Osteoblast (primary cell): ENCODE measurements around the gene STRN4. TPM values are rescaled to one million over a fixed set of nuclear protein-coding genes. Genes with fewer than 3 reads are reported as not detected.

ENCODE experiments used
- DNase-seq: peaks from one replicate; pipeline ENCODE4 v3.0.0; 2011; ENCODE audit warnings: low spot score, mixed read lengths; ENCODE audit not compliant: insufficient read length; ENCODE audit errors: missing footprints
- H2AFZ ChIP-seq: 2 replicates; pipeline ENCODE4 v1.6.0; 2011; ENCODE audit warnings: mild to moderate bottlenecking, low read length
- H3K27ac ChIP-seq: 2 replicates; pipeline ENCODE4 v1.5.1; 2011; ENCODE audit warnings: mild to moderate bottlenecking, low read depth, low read length, moderate library complexity
- H3K27me3 ChIP-seq: 2 replicates; pipeline ENCODE4 v1.6.0; 2012; ENCODE audit warnings: mild to moderate bottlenecking, control low read depth, inconsistent platforms, low read length, moderate library complexity; ENCODE audit not compliant: insufficient read depth
- H3K36me3 ChIP-seq: 2 replicates; pipeline ENCODE4 v1.5.1; 2011; ENCODE audit warnings: mild to moderate bottlenecking, low read length, control low read depth, moderate library complexity; ENCODE audit not compliant: insufficient read depth
- H3K4me1 ChIP-seq: 2 replicates; pipeline ENCODE4 v1.5.1; 2011; ENCODE audit warnings: mild to moderate bottlenecking, low read length, control low read depth, moderate library complexity; ENCODE audit not compliant: insufficient read depth
- H3K4me2 ChIP-seq: 2 replicates; pipeline ENCODE4 v1.6.0; 2011; ENCODE audit warnings: mild to moderate bottlenecking, low read length; ENCODE audit not compliant: insufficient read depth
- H3K4me3 ChIP-seq: fragments of 200-600 bp; sonication (generic); 3 replicates; pipeline ENCODE4 v1.5.1; 2012; ENCODE audit warnings: mild to moderate bottlenecking, low read length, inconsistent platforms; ENCODE audit not compliant: insufficient read depth
- H3K79me2 ChIP-seq: 2 replicates; pipeline ENCODE4 v1.6.0; 2012; ENCODE audit warnings: mild to moderate bottlenecking, low read length, control low read depth, inconsistent platforms; ENCODE audit not compliant: insufficient read depth
- H3K9me3 ChIP-seq: 2 replicates; pipeline ENCODE4 v1.5.1; 2011; ENCODE audit warnings: low read depth, low read length, control low read depth
- H4K20me1 ChIP-seq: 2 replicates; pipeline ENCODE4 v1.6.0; 2012; ENCODE audit warnings: mild to moderate bottlenecking, low read length, control low read depth; ENCODE audit not compliant: insufficient read depth
- CTCF ChIP-seq: IDR thresholded peaks from 2 replicates; pipeline ENCODE4 v1.5.1; 2011; ENCODE audit warnings: mild to moderate bottlenecking, low read depth, low read length, moderate library complexity; ENCODE audit errors: extremely low read depth
- total RNA-seq: library from RNA; depleted of rRNA; stranded (reverse); fragments of >200 nt; gene quantifications from 2 replicates; pipeline ENCODE4 v1.2.3, GENCODE V29; 2012

The STRN4 gene
- total RNA-seq, 1 donor = 56.5 TPM

DNA sequence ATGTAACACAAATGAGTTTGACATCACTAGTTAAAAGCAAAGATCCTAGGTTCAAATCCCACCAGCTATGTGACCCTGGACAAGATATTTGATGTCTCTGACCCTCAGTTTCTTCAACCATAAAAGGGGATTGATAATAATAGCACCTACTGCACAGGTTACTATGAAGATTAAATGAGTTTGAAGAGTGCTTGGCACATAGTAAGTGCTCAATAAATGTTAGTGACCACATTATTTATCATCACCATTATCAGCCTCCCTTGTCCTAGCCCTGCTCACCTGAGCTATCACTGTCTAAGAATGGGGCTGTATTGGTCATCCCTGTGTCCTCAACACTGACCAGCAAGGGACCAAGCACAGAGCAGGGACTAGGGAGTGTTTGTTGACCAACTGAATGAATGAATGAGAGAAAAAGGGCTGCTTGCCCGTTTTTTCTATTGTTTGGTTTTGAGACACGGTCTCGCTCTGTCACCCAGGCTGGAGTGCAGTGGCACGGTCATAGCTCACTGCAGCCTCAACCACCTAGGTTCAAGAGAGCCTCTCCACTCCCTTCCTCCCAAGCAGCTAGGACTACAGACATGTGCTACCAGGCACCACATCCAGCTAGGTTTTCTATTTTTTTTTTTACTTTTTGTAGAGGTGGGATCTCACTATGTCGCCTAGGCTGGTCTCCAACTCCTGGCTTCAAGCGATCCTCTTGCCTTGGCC, 58.7 kb downstream of the STRN4 start:
- H3K27me3 ChIP-seq = no peaks in the 10 kb centered on the region
- no peak for TF ChIP-seq CTCF
- H3K4me3 ChIP-seq = no peak overlapping the region
- no peak overlapping the region for H3K4me2 ChIP-seq
- H3K4me1 ChIP-seq = no peaks in the 10 kb centered on the region
- H4K20me1 ChIP-seq = peaks cover 5% of the 10 kb centered on the region
- no peak for DNase-seq
- no peak overlapping the region for H3K27ac ChIP-seq
- no peak overlapping the region for H2AFZ ChIP-seq
- no peaks in the 10 kb centered on the region for H3K9me3 ChIP-seq
- H3K36me3 ChIP-seq = peaks cover 66% of the 10 kb centered on the region
- no peaks in the 10 kb centered on the region for H3K79me2 ChIP-seq

DNA sequence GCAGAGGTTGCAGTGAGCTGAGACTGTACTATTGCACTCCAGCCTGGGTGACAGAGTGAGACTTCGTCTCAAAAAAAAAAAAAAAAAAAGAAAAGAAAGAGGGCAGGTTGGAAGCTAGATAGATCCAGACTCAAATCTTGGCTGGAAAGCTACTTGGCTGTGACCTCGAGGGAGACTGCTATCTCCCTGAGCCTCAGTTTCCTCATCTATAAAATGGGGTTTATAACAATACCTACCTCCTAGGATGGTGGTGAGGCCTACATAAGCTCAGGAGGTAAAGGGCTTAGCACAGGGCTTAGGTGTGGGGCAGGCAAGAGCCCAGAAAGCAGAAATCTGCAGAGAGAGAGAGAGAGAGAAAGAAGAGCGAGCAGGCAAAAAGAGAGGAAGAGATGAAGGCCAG, 61.1 kb downstream of the STRN4 start:
- Histone ChIP-seq H3K4me1 (no peaks in the 10 kb centered on the region), H3K27ac (no peak overlapping the region), H4K20me1 (no peaks in the 10 kb centered on the region), H3K4me3 (no peak overlapping the region), H3K9me3 (no peaks in the 10 kb centered on the region), H3K27me3 (no peaks in the 10 kb centered on the region), H3K4me2 (no peak overlapping the region), H2AFZ (no peak overlapping the region), H3K79me2 (no peaks in the 10 kb centered on the region), H3K36me3 (peaks cover 49% of the 10 kb centered on the region)
- TF ChIP-seq CTCF = no peak
- DNase-seq = no peak

DNA sequence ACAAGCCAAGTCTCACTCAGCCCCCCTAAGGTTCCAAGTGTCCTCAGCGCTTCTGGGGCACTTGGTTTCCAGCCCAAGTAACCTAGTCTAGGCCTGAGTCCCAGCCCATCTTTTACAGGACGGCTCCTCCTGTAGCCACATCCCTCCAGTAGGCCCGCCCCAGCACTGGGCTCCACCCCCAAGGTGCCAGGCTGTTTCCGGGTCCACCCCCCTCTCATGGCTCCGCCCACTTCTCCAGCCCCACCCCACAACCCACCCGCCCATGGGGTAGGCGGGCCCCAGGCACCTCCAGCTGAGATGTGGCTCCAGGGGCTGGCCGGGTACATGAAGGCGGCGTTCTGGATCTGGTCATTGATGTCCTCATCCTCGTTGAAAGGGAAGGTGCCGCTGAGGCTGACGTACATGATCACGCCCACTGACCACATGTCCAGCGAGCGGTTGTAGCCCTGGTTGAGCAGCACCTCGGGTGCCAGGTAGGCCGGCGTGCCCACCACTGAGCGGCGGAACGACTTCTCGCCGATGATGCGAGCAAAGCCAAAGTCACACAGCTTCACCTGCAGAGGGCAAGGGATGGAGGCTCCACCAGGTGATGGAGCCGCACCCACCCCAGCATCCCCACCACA, 68.0 kb downstream of the STRN4 start:
- H3K9me3 ChIP-seq = no peaks in the 10 kb centered on the region
- H3K27me3 ChIP-seq = no peaks in the 10 kb centered on the region
- DNase-seq = no peak
- no peak overlapping the region for H2AFZ ChIP-seq
- H3K27ac ChIP-seq = no peak overlapping the region
- no peaks in the 10 kb centered on the region for H3K4me1 ChIP-seq
- TF ChIP-seq CTCF = no peak
- peaks cover 33% of the 10 kb centered on the region for H3K36me3 ChIP-seq
- peaks cover 6% of the 10 kb centered on the region for H4K20me1 ChIP-seq
- H3K4me3 ChIP-seq = no peak overlapping the region
- H3K4me2 ChIP-seq = no peak overlapping the region
- no peaks in the 10 kb centered on the region for H3K79me2 ChIP-seq

DNA sequence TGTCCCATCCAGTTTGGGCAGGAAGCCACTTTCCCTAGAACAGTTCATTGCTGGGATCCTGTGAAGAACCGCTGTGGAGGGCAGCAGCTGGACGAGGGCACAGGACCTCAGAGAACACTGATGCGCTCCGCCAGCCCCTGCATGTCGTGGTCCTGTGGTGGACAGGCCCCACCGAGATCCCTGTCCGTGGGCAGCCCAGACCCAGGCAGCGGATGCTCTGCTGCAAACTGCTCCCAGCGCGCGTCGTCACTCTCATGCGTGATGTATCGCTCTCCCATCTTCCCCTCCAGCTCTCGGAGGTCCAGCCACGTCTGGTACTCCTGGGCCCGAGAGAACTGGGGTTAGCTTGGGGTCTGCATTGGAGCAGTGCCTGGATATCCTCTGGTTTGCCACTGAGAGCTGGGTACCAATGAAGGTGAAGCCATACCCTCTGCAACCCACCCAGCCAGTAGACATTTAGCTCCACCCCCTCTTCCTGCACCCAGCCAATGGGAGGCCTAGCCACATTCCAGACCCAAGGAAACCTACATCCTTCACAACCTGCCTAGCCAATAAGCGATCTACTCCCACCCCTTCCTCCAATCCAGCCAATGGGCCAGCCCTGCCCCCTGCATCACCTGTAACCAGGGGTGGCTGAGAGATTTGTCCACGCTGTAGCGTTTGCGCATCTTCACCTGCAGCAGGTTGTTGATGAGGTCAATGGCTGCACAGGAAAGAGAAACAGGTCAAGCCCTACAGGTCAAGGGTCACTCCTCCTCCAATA, 71.7 kb downstream of the STRN4 start:
- Histone ChIP-seq H3K4me2 (no peak overlapping the region), H3K27me3 (no peaks in the 10 kb centered on the region), H3K27ac (no peak overlapping the region), H3K79me2 (no peaks in the 10 kb centered on the region), H3K36me3 (peaks cover 28% of the 10 kb centered on the region), H4K20me1 (peaks cover 6% of the 10 kb centered on the region), H3K4me3 (no peak overlapping the region), H3K9me3 (no peaks in the 10 kb centered on the region), H3K4me1 (peaks cover 5% of the 10 kb centered on the region), H2AFZ (no peak overlapping the region)
- DNase-seq = no peak
- no peak for TF ChIP-seq CTCF
